Prostate gland (tissue), 2 donors: ENCODE data around the gene TOM1.

ENCODE experiments used
- CTCF ChIP-seq, 4 experiments: fragments of 200-600 bp in 2 of 4; fragments of 450-650 bp in 2 of 4; sonication (generic) in 2 of 4; IDR thresholded peaks; 1 replicate in 3 of 4; 2 replicates in 1 of 4; pipeline ENCODE4 v1.5.1; 2016 to 2019; ENCODE audit warnings: antibody characterized with exemption in 4 of 4, mild to moderate bottlenecking in 2 of 4, moderate library complexity in 2 of 4
- POLR2A ChIP-seq: fragments of 450-650 bp; IDR thresholded peaks from one replicate; pipeline ENCODE4 v1.6.1; 2016; ENCODE audit warnings: antibody characterized with exemption, mild to moderate bottlenecking
- POLR2AphosphoS5 ChIP-seq: sonication (generic); formaldehyde crosslinking; IDR thresholded peaks from one replicate; pipeline ENCODE4 v1.6.1; 2017; ENCODE audit warnings: antibody characterized with exemption

- TF ChIP-seq CTCF (IDR thresholded peaks at IDR 0.05) (no peak), POLR2A (no peak), POLR2AphosphoS5 (no peak)
Observed at GRCh38 chr22:35337932-35338331, 38.2 kb downstream of the TOM1 start.
